ENCODE measurements around the gene TMPRSS11A. TPM values are rescaled to one million over a fixed set of nuclear protein-coding genes. Genes with fewer than 3 reads are reported as not detected.
A peak's percentile ranks its signal among the peaks of the same experiment; 100 is the strongest.

TMPRSS11A gene
- total and polyA plus RNA-seq, 8 donors, result 0.73 to 17.5 TPM; not detected in 6

DNA sequence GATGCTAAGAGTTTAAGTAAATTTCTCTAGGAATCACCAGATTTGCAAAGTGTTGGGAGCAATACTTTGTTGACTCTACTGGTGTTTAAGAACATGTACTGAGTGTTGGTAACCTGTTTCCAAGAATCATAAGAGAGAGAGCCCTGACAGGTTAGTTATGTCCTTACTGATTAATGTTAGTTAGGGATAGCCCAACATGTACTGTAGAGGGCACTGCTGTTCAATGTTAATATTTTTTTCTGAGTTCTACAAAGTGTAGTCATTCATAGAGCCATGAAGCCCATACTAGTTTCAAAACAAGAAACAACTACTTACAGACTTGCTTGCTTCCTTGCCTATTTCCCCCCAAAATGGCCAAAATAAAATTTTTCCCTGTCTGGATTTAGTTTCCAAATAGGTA lies 91.4 kb downstream of the TMPRSS11A start:
- H3K9me3 ChIP-seq, result no peaks in the 10 kb centered on the region
- intact Hi-C loops (cut with DNase I; ENCODE audit: low total_unique reads), result no loop called here
- DNase-seq, result peak in 1 of 2 donors; percentile 64

DNA sequence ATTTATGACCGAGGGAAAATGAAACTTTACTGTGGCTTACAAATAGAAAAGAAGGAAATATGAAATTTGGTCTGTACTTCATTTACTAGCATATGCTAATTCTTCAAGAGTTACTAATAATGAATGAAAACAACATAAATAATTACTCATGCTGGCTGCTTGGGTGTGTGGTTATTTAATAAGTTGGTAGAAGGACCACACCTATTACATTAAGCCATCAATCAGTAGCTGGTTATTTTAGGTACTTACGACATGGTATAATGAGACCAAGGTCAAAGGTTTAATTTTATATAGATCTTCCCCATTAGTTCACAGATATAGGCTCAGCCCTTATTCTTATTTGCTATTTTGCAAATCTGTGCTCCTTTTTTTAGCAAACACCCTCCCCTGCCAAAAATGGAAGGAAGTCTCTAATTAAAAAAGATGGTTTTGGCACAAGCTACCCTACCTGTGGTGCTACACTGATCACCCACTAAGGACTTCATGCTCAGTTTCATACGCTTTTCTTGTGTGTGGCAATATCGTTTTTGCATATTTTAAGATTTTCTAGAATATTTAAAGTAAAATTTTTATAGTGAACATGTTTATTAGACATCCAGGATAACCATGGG lies 93.6 kb downstream of the TMPRSS11A start:
- H3K36me3 ChIP-seq, result no peaks in the 10 kb centered on the region
- no peak for DNase-seq
- no peak for TF ChIP-seq EP300 (IDR thresholded peaks at IDR 0.05)
- no peak for TF ChIP-seq POLR2AphosphoS5 (IDR thresholded peaks at IDR 0.05)
- no peak for TF ChIP-seq POLR2A (IDR thresholded peaks at IDR 0.05)
- TF ChIP-seq, protein P1, sequence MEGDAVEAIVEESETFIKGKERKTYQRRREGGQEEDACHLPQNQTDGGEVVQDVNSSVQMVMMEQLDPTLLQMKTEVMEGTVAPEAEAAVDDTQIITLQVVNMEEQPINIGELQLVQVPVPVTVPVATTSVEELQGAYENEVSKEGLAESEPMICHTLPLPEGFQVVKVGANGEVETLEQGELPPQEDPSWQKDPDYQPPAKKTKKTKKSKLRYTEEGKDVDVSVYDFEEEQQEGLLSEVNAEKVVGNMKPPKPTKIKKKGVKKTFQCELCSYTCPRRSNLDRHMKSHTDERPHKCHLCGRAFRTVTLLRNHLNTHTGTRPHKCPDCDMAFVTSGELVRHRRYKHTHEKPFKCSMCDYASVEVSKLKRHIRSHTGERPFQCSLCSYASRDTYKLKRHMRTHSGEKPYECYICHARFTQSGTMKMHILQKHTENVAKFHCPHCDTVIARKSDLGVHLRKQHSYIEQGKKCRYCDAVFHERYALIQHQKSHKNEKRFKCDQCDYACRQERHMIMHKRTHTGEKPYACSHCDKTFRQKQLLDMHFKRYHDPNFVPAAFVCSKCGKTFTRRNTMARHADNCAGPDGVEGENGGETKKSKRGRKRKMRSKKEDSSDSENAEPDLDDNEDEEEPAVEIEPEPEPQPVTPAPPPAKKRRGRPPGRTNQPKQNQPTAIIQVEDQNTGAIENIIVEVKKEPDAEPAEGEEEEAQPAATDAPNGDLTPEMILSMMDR (IDR thresholded peaks at IDR 0.05), result no peak
- 66 to 82% (median 74%) methylated on average over 4 of the region's 4 CpGs for WGBS, 5 donors
- no peaks in the 10 kb centered on the region for H3K27me3 ChIP-seq
- H3K27ac ChIP-seq, result no peak overlapping the region
- H3K4me3 ChIP-seq, result no peak overlapping the region
- H3K4me1 ChIP-seq, result no peaks in the 10 kb centered on the region
- H3K9me3 ChIP-seq, result no peaks in the 10 kb centered on the region
- intact Hi-C loops (cut with DNase I; ENCODE audit: low total_unique reads), result no loop called here

More for the DNA sequence above, 91.4 kb downstream of the TMPRSS11A start:
- Histone ChIP-seq H3K27ac (no peak overlapping the region), H3K27me3 (no peaks in the 10 kb centered on the region), H3K4me1 (no peaks in the 10 kb centered on the region), H3K4me3 (no peak overlapping the region), H3K36me3 (no peaks in the 10 kb centered on the region)
- TF ChIP-seq, protein P1 (IDR thresholded peaks at IDR 0.05), result peak in 1 of 7 experiments; percentile 18
- no peak for TF ChIP-seq EP300 (IDR thresholded peaks at IDR 0.05)

DNA sequence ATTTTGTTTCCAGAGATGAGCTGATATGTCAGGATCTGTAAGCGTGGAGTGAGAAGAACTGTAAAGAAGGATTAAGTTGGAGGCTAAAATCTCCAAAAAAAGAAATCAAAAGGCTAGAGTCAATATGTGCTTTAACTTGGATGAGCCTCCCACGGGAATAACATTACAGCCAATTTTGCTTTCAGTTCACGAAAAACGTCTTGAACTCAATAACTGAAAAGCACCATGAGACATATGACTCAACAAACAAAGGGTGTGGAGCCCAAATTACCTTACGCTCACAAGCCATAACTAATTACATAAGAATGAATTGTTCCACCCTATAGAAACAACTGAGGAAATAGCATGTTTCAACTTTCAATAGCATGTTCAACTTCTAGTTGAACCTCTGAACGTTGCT lies 101.8 kb downstream of the TMPRSS11A start:
- no peak overlapping the region for H3K27ac ChIP-seq
- intact Hi-C loops (cut with DNase I; ENCODE audit: low total_unique reads), result no loop called here
- 41 to 67% (median 52%) methylated on average over 6 of the region's 6 CpGs for WGBS, 5 donors
- no peaks in the 10 kb centered on the region for H3K4me1 ChIP-seq
- no peaks in the 10 kb centered on the region for H3K36me3 ChIP-seq
- no peaks in the 10 kb centered on the region for H3K9me3 ChIP-seq
- TF ChIP-seq POLR2AphosphoS5 (IDR thresholded peaks at IDR 0.05) (no peak), EP300 (IDR thresholded peaks at IDR 0.05) (no peak), POLR2A (IDR thresholded peaks at IDR 0.05) (no peak)
- TF ChIP-seq, protein P1 (IDR thresholded peaks at IDR 0.05), result no peak
- H3K27me3 ChIP-seq, result no peaks in the 10 kb centered on the region
- no peak overlapping the region for H3K4me3 ChIP-seq
- peak in 1 of 2 donors; percentile 57 for DNase-seq

Small RNAs within 50 kb of the gene (small RNA-seq; reads per million reads assigned to genes)
- gene RNU6-95P, result 0 reads per million in 4 donors

Other genes with a start within 250 kb of the TMPRSS11A start
- gene GNRHR, start 209.1 kb downstream of the TMPRSS11A start, total RNA-seq, result not detected
- gene GNRHR, start 209.1 kb downstream of the TMPRSS11A start, polyA plus RNA-seq, result not detected
- not detected for gene TMPRSS11D, start 79.5 kb downstream of the TMPRSS11A start, total RNA-seq
- gene TMPRSS11D, start 79.5 kb downstream of the TMPRSS11A start, polyA plus RNA-seq, result 10 to 100 TPM in 1 of 3 donors, not detected in 2; 27.3 TPM
- not detected for gene TMPRSS11F, start 166.4 kb upstream of the TMPRSS11A start, total RNA-seq
- 1 to 10 TPM in 1 of 3 donors, not detected in 2; 1.4 TPM for gene TMPRSS11F, start 166.4 kb upstream of the TMPRSS11A start, polyA plus RNA-seq